C4-2B (cell line): Measurements from ENCODE around the gene MYH15.

Source experiments
- ZFX ChIP-seq: fragments of 450-650 bp; IDR thresholded peaks from 2 replicates; pipeline ENCODE4 v1.6.1; 2017
- TF ChIP-seq, protein P1 (sequence below): fragments of 450-650 bp; conservative IDR thresholded peaks from 2 replicates; pipeline ENCODE4 v1.5.1; 2017; ENCODE audit warnings: mild to moderate bottlenecking

DNA sequence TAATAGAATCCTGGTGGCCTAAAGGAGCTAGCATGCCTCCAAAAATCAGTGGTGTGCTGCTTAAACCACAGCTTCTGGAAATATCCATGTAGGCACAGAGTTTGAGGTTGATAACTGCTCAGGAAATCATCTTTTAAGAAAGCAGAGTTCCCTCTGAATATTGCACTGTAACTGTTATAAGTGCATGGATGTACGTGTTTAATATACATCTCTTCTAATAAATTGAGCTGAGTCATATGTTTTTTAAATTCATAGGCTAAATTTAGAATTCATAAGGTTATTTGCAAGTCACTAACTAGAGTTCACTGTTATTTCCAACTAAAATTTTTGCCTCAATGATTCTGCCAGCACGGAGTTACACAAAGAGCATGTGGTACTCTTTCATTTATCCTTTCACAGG, 68.9 kb downstream of the MYH15 start:
- TF ChIP-seq, protein P1, sequence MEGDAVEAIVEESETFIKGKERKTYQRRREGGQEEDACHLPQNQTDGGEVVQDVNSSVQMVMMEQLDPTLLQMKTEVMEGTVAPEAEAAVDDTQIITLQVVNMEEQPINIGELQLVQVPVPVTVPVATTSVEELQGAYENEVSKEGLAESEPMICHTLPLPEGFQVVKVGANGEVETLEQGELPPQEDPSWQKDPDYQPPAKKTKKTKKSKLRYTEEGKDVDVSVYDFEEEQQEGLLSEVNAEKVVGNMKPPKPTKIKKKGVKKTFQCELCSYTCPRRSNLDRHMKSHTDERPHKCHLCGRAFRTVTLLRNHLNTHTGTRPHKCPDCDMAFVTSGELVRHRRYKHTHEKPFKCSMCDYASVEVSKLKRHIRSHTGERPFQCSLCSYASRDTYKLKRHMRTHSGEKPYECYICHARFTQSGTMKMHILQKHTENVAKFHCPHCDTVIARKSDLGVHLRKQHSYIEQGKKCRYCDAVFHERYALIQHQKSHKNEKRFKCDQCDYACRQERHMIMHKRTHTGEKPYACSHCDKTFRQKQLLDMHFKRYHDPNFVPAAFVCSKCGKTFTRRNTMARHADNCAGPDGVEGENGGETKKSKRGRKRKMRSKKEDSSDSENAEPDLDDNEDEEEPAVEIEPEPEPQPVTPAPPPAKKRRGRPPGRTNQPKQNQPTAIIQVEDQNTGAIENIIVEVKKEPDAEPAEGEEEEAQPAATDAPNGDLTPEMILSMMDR, result no peak
- TF ChIP-seq ZFX, result no peak
